Endothelial cell of umbilical vein (primary cell): ENCODE data around the gene MIS18BP1. TPM values are rescaled to one million over a fixed set of nuclear protein-coding genes. Genes with fewer than 3 reads are reported as not detected.

Experiments used
- BruUV-seq: library from RNA; stranded (reverse); fragments of 400-500 nt; replicated peaks from 2 replicates; lab custom pipeline; 2021; lab: Mats Ljungman, UMichigan
- CTCF ChIA-PET: fragments of 300-600, 350-600 bp; sonication (Branson Sonifier 250); formaldehyde crosslinking; loops from one replicate; lab custom pipeline; 2021; ENCODE audit warnings: antibody characterized with exemption, inconsistent platforms; lab: Charles Lee
- POLR2A ChIA-PET: fragments of 300-600, 350-600 bp; sonication (Branson Sonifier 250); formaldehyde crosslinking; loops from one replicate; lab custom pipeline; 2021; ENCODE audit warnings: antibody characterized with exemption, inconsistent platforms; lab: Charles Lee
- DNase-seq: peaks from one replicate; pipeline ENCODE4 v3.0.0-alpha.2; 2011; ENCODE audit warnings: low read depth, low spot score
- FAIRE-seq: peaks from 2 replicates; lab custom pipeline; 2011; peaks lifted over from hg19 to GRCh38; lab: Jason Lieb, UNC
- H2AFZ ChIP-seq: 2 replicates; pipeline ENCODE4 v1.6.0; 2012; ENCODE audit warnings: low read depth, low read length, control low read depth, inconsistent platforms
- H3K27ac ChIP-seq: 2 replicates; pipeline ENCODE4 v1.5.1; 2011; ENCODE audit warnings: low read depth, mild to moderate bottlenecking, control low read depth, low read length, moderate library complexity; ENCODE audit not compliant: insufficient read depth
- H3K27me3 ChIP-seq, 2 experiments: 2 replicates each; pipeline versions ENCODE4 v1.6.0 to v1.6.1; 2011; ENCODE audit warnings: low read length in 2 of 2, mixed read lengths in 1 of 2; ENCODE audit not compliant: control insufficient read depth in 2 of 2, insufficient read depth in 2 of 2
- H3K36me3 ChIP-seq, 2 experiments: 2 replicates in 1 of 2; 3 replicates in 1 of 2; pipeline ENCODE4 v1.5.1; 2011; ENCODE audit warnings: low read length in 2 of 2, mild to moderate bottlenecking in 1 of 2, moderate library complexity in 1 of 2; ENCODE audit not compliant: control insufficient read depth in 2 of 2, insufficient read depth in 2 of 2; ENCODE audit errors: extremely low read depth in 1 of 2
- H3K4me1 ChIP-seq: 3 replicates; pipeline ENCODE4 v1.5.1; 2011; ENCODE audit warnings: mild to moderate bottlenecking, low read length; ENCODE audit not compliant: control insufficient read depth, insufficient read depth; ENCODE audit errors: extremely low read depth
- H3K4me2 ChIP-seq: 2 replicates; pipeline ENCODE4 v1.6.1; 2011; ENCODE audit warnings: low read length, control low read depth, mixed read lengths; ENCODE audit not compliant: insufficient read depth
- H3K4me3 ChIP-seq, 3 experiments: fragments of 200-600 bp in 1 of 3; sonication (generic), shearing (Covaris generic) in 1 of 3; replicated peaks in 1 of 3; 2 replicates each; pipeline ENCODE4 v1.5.1; 2011 to 2016; ENCODE audit warnings: control low read depth in 3 of 3, low read length in 3 of 3, mild to moderate bottlenecking in 2 of 3, inconsistent platforms in 1 of 3, low read depth in 1 of 3, moderate library complexity in 1 of 3; ENCODE audit not compliant: insufficient read depth in 1 of 3
- H3K79me2 ChIP-seq: 2 replicates; pipeline ENCODE4 v1.6.0; 2012; ENCODE audit warnings: low read length, inconsistent platforms; ENCODE audit not compliant: control insufficient read depth, insufficient read depth
- H3K9ac ChIP-seq: replicated peaks from 2 replicates; pipeline ENCODE3; 2011; ENCODE audit warnings: low read length, control low read depth; ENCODE audit not compliant: insufficient read depth; ENCODE audit errors: extremely low read depth
- H3K9me1 ChIP-seq: replicated peaks from 3 replicates; pipeline ENCODE4 v1.6.0; 2011; ENCODE audit warnings: mild to moderate bottlenecking, low read length; ENCODE audit not compliant: control insufficient read depth, insufficient read depth; ENCODE audit errors: extremely low read depth
- H3K9me3 ChIP-seq: replicated peaks from 2 replicates; pipeline ENCODE4 v1.5.1; 2012; ENCODE audit warnings: low read length, inconsistent platforms; ENCODE audit not compliant: control insufficient read depth, insufficient read depth
- H4K20me1 ChIP-seq: replicated peaks from 2 replicates; pipeline ENCODE3; 2011; ENCODE audit warnings: mild to moderate bottlenecking, low read length; ENCODE audit not compliant: control insufficient read depth, insufficient read depth; ENCODE audit errors: extremely low read depth
- CTCF ChIP-seq, 2 donors: IDR thresholded peaks; 1 replicate in 1 of 2; 2 replicates in 1 of 2; pipeline ENCODE4 v1.5.1; 2011; ENCODE audit warnings: low read length in 2 of 2, mild to moderate bottlenecking in 2 of 2, moderate library complexity in 2 of 2, control low read depth in 1 of 2, inconsistent platforms in 1 of 2, low read depth in 1 of 2; ENCODE audit not compliant: insufficient read depth in 1 of 2; ENCODE audit errors: extremely low read depth in 1 of 2
- EZH2 ChIP-seq: IDR thresholded peaks from 2 replicates; pipeline ENCODE4 v1.6.1; 2012; ENCODE audit warnings: borderline replicate concordance, low read depth, mild to moderate bottlenecking, moderate library complexity, low read length, inconsistent platforms; ENCODE audit not compliant: severe bottlenecking
- FOS ChIP-seq: IDR thresholded peaks from 2 replicates; pipeline ENCODE4 v1.6.1; 2011; ENCODE audit warnings: mild to moderate bottlenecking, low read length, moderate library complexity, borderline replicate concordance; ENCODE audit not compliant: insufficient read depth
- GATA2 ChIP-seq: IDR thresholded peaks from 2 replicates; pipeline ENCODE4 v1.7.0; 2011; ENCODE audit warnings: low read depth, mild to moderate bottlenecking, moderate library complexity, mixed read lengths, low read length; ENCODE audit not compliant: insufficient read length, insufficient read depth
- JUN ChIP-seq: IDR thresholded peaks from 2 replicates; pipeline ENCODE4 v1.6.1; 2011; ENCODE audit warnings: borderline replicate concordance, low read depth; ENCODE audit not compliant: insufficient read length, insufficient read depth
- MAX ChIP-seq: IDR thresholded peaks from 2 replicates; pipeline ENCODE4 v1.6.1; 2011; ENCODE audit not compliant: insufficient read depth, insufficient read length
- MYC ChIP-seq: IDR thresholded peaks from one replicate; pipeline ENCODE4 v1.6.1; 2011; ENCODE audit warnings: mild to moderate bottlenecking, low read depth, low read length
- POLR2A ChIP-seq: IDR thresholded peaks from 2 replicates; pipeline ENCODE4 v1.6.1; 2012; ENCODE audit warnings: low read depth, mild to moderate bottlenecking, control low read depth, low read length
- POLR2AphosphoS5 ChIP-seq: IDR thresholded peaks from 2 replicates; pipeline ENCODE4 v1.6.1; 2012; ENCODE audit warnings: low read depth, mild to moderate bottlenecking, control low read depth, low read length, moderate library complexity; ENCODE audit not compliant: insufficient read depth
- dilution Hi-C: fragments of 300-500 bp; cut with MboI; formaldehyde crosslinking; loops from one replicate; pipeline ENCODE4 v1.15.0; 2019; ENCODE audit warnings: low sequenced_read_pairs; ENCODE audit not compliant: extremely low pct_ligation_motif_present
- intact Hi-C: fragments of 100-400 bp; cut with micrococcal nuclease; formaldehyde crosslinking; loops from one replicate; pipeline ENCODE4 v1.10.0; 2022
- polyA plus RNA-seq, 4 experiments: library from polyadenylated mRNA; depleted of rRNA in 3 of 4; stranded (reverse) in 3 of 4; unstranded in 1 of 4; fragments of >200 nt; gene quantifications; 2 replicates each; pipeline versions ENCODE4 v1.2.1 to v1.2.3, GENCODE V29; 2011 to 2012; ENCODE audit warnings: missing spikeins in 1 of 4
- total RNA-seq: library from RNA; stranded (reverse); gene quantifications from 2 replicates; pipeline ENCODE4 v1.2.3, GENCODE V29; 2021

MIS18BP1 gene
- total and polyA plus RNA-seq, 2 donors (not counting 3 experiments of a cell fraction or from before 2014, with no cell fraction given) = 8.9 to 43.3 TPM

- H3K9me1 ChIP-seq = no peaks in the 10 kb centered on the region
- peaks cover 15% of the 10 kb centered on the region for H3K4me1 ChIP-seq
- ChIA-PET POLR2A (no interaction called here), CTCF (interaction anchor here (0.7 to 1.3 kb wide), 3 partner anchors 19 to 217 kb away, joined by 3 to 4 read pairs (median 4); no protein-coding TSS in a partner anchor)
- peak overlapping the region; percentile 56 for H3K4me2 ChIP-seq
- no peak for FAIRE-seq
- dilution Hi-C loops (no loop called here), intact Hi-C loops (loop anchor here (5.0 kb wide), 2 partner anchors 68 to 338 kb away; no protein-coding TSS in a partner anchor)
- no peaks in the 10 kb centered on the region for H3K36me3 ChIP-seq
- BruUV-seq = no TSS peak
- H3K9ac ChIP-seq = no peak overlapping the region
- no peaks in the 10 kb centered on the region for H3K27me3 ChIP-seq
- no peaks in the 10 kb centered on the region for H3K9me3 ChIP-seq
- no peak overlapping the region for H3K27ac ChIP-seq
- H3K4me3 ChIP-seq = peak overlapping the region in 1 of 3 experiments; percentile 13
- H2AFZ ChIP-seq = no peak overlapping the region
- peaks cover 79% of the 10 kb centered on the region for H3K79me2 ChIP-seq
- TF ChIP-seq MYC (no peak), FOS (no peak), MAX (no peak), JUN (no peak), EZH2 (no peak), CTCF (IDR thresholded peaks at IDR 0.05; ENCODE audit: extremely low read depth in 1 of 2, insufficient read depth in 1 of 2, low read depth in 1 of 2, low read length in 2 of 2) (no peak), POLR2AphosphoS5 (no peak), POLR2A (no peak), GATA2 (no peak)
- peak; percentile 75 for DNase-seq
- H4K20me1 ChIP-seq = no peaks in the 10 kb centered on the region
Observed at GRCh38 chr14:45249856-45250575, 3.0 kb downstream of the MIS18BP1 start.
